ENCODE data around the gene NDEL1.

The NDEL1 gene

DNA sequence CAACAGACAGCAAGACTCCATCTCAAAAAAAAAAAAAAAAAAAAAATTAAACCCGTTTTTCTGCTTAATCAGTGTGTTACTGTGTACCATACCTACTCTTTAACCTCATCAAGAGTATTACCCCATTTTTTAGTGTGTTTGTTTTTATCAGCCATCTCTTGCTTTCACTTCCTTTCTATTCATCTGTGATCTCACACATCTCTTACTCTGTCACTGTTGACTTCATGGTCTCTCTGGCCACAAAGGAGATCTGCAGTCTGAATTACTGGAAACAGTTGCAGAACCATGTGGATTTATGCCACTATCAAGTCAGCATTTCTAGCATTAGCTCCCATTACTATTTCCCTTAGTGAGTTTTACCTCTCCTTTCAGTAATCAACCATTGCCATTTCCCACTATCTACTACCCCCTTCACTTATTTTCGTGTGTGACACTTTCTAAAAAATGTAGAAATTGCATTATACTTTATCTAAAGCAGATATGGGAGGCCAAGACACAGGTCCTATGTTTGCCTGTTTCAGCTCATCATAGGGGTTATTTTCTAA is 20.1 kb downstream of the NDEL1 start:
- no peak for DNase-seq (ENCODE audit: low read depth in 2 of 2)

DNA sequence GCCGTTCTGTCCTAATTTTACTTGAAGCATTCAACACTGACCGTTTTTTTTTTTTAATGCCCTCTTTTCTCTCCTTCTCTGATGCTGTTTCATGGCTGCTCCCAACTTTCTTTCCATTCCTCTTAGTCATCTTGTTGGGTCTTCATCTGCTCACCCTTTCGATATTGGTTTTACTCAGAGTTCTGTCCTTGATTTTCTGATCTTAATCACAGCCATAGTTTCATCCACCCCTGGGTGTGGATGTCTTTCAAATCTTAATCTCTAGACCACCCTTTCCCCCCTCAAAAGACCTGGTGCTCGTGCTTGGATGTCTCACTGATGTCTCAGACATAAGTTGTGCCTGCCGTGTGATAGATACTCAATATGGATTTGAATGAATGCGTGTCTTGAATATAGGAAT is 22.4 kb downstream of the NDEL1 start:
- DNase-seq (ENCODE audit: low read depth in 2 of 2): no peak

DNA sequence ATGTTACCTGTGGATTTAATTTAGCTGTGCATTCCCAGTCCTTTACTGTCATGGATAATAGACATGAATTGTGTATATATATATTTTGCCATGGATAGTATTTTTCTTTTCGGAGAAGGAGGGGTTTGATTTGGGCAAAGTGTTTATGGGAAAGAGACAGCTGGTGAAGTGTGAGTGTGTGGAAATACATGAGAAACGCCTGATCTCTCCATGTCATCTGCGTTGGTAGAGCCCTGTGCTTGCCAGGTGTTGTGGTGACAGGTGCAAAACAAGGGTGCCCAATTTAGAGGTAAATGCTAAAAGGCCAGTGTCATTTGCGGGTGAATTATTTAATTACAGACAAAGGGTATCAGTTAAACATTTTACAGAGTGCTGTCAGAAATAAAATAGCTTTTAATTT is 23.4 kb downstream of the NDEL1 start:
- DNase-seq (ENCODE audit: low read depth in 2 of 2): no peak

DNA sequence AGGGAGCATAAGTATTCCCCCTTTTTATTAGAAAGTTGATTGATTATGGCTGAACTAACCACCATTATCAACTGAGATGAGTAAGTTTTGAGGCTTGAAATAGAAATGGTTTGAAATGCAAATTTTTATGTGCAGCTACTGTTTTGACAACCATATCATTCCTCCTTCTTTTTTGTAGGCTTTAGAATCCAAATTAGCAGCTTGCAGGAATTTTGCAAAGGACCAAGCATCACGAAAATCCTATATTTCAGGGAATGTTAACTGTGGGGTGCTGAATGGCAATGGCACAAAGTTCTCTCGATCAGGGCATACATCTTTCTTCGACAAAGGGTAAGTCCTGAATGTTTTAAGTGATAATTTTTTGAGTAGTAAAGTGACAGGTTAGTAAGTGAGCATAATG is 24.1 kb downstream of the NDEL1 start:
- no peak for DNase-seq (ENCODE audit: low read depth in 2 of 2)

DNA sequence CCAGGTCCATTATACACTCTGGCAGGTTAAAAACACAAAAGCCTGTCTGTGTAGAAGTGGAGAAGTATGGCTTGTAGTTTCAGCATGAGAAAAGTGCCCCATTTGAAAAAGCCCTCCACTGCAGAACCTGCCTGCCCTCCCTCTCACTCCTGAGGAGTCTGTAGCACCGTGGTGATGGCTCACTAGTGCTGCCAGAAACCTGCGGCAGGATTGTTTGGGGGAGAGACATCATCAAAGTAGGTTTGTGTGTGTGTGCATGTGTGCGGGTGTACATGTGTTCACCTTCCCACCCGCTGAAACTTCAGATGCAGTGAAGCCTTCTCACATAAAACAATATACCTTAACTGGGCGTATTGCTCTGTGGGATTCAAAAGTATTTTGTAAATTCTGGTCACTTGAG is 26.9 kb downstream of the NDEL1 start:
- no peak for DNase-seq (ENCODE audit: low read depth in 2 of 2)

DNA sequence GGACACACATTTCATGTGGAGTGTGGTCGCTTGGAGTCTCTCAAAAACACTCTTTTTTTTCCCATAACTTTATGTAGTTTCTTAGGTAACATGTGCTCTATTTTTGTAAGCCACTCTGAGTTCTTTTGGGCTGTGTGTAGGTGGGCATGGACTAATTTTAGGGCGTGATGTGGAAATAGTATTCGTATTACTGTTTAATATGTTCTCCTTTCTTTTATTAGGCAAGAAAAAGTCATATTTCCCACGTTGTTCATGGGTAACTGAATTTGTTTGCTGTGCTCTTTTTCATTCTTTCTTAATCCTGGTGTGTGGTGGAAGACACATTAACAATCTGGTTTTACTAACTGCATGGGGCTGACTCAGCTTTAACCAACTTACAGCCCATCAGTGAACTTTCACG is 27.4 kb downstream of the NDEL1 start:
- no peak for DNase-seq (ENCODE audit: low read depth in 2 of 2)

DNA sequence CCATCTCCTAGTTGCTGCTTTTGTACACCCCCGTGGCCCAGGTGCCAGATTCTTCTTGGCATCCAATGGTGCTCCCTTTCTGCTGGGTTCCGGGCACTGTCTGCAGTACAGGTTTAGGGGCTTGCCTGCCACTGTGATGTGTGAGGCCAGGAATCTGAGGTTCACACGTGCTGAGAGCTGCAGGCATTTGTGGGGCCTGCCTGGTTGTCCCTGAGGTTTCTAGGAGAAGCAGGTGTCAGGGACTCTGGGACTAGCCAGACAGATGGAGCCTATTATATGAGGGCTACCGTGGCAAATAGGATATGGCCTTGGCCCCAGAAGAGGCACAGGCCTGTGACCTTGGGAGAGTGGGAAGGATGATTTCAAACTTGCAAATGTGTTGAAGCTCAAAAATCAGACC is 29.3 kb downstream of the NDEL1 start:
- DNase-seq (ENCODE audit: low read depth in 2 of 2): no peak

DNA sequence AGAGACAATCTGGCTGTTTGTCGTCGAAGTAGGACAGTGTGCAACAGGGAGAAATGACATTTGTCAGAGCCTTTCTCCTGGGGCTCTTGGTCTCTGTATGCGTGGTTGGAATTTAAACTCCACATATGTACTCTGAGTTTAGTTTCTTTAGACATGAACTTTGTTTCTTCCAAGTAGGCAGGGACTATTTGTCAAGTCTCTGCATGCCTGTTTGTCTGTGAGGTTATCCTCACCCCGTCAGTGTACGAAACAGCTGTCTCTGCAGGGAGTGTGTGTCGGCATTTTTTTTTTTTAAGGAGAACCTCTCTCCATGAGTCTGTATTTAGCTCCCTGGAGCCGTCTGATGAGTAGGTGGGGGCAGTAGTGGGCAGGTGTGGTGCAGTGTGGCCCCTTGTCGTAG is 29.7 kb downstream of the NDEL1 start:
- DNase-seq (ENCODE audit: low read depth in 2 of 2): no peak

DNA sequence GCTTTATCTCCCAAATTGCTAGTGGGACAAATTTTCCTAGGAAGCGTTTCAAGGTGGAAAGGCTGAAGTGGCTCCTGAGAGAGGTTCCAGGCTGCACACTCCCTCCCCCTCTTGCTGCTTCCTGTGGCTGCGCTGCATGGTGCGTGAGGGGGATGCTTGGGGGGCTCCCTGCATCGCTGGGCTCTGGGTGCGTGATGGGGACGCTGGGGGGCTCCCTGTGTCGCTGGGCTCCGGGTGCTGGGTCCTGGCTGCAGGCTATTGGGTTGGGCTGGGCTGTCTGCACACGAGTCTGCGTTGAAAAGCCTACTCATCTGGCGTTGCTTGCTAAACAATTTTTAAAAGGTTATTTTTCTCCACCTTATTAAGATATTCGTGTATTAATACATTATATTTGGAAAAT is 30.1 kb downstream of the NDEL1 start:
- no peak for DNase-seq (ENCODE audit: low read depth in 2 of 2)

DNA sequence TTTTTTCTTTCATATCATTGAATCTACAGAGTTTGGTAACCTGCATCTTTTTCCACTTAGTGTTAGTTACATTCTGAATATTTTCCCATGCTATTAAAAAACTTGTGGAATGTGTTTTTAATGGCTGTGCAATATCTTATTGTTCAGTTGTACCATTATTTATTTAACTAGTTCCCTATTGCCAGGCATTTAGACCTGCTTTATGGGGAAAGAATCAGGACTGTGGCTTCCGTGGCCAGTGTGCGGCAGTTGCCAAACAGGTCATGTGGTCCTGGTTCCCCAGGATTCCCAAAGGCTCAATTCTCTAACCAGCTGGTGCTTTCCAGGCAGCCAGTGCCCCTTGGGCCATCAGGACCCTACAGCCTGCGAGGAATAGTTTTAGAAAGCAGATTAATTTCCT is 30.8 kb downstream of the NDEL1 start:
- DNase-seq (ENCODE audit: low read depth in 2 of 2): no peak

DNA sequence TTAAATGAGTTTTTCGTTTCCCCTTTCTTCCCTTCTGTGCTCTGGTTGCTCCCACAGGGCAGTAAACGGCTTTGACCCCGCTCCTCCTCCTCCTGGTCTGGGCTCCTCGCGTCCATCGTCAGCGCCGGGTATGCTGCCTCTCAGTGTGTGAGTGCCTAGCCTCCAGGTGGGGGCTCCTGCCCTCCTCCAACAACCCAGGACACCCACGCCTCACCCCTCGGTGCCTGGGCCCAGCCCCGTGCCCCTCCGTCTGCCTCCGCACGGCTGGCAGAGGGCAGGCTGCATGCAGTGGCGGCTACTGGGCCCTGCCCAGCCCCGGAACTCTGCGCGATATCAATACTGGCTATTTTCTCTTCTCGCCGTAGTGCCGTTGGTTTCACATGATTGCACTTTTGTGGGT is 31.2 kb downstream of the NDEL1 start:
- DNase-seq (ENCODE audit: low read depth in 2 of 2): no peak

DNA sequence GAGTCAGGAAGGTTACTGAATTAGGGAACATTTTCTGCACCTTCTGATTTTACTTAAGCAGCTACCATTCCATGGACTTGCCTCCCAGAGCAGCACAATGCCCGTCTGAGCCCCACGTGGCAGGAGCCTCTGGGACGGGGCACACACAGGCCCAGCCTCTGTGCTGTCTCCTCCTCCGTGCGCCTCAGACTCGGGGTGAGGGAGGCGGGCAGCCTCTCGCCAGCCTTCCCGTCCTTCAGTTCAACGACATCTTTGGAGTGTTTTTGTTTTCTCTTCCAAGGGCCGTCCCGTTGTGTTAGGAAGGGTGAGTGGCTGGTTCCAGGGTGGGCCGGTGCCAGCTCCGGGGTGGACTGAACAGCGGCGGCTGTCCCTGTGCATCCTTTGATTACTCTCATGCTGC is 31.8 kb downstream of the NDEL1 start:
- no peak for DNase-seq (ENCODE audit: low read depth in 2 of 2)

DNA sequence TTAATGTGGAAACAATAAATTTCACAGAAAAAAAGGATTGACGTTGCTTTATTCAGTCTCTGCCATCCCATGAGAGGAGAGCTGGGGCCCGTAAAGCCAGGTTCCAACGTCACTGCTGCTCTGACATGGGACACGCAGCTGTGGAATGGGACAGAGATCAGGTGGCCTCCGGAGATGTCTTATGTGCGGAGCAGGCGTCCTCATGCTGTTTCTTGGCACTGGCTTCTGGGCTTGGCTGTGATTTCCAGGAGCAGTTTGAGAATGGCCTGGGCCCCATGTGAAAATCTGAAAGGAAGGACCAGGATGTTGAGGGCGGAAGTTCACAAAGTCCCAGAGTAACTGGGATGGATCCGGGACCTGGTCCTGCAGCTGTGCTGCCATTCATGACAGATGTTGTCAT is 32.4 kb downstream of the NDEL1 start:
- no peak for DNase-seq (ENCODE audit: low read depth in 2 of 2)

DNA sequence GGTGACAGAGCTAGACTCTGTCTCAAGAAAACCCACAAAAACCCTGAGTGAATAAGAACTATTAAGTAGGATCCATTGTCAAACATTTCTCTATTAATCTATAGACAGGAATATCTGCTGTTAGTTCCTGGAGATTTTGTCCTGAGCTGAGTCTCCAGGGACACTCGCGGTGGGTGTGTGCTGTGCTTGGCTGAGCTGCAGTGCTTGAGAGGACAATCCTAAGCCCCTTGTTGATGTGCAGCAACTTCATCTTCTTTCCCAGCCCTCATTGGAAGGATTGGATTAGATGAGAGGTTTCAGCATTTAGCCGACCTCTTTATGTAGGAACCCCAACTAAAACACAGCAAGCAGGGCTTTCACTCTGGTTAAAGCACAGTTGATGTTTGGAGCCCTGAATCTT is 33.3 kb downstream of the NDEL1 start:
- DNase-seq (ENCODE audit: low read depth in 2 of 2): no peak

DNA sequence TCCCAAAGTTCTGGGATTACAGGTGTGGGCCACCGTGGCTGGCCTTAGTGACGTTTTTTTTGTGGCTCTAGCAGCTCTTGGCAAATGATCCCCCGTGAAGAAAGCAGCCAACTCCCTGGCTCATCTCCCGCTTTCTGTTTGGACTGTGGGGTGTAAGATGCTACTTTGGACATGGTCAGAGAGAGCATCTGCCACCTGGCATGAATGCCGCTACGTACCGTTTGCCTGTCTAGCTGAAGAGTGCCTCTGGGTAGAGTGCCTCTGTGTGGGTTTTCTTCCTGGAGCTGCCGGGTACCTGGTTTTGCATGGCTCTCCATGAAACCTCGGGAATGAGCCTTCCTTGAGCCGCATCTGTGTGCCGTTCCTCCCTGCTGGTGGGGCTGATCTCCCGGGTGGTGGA is 34.3 kb downstream of the NDEL1 start:
- DNase-seq (ENCODE audit: low read depth in 2 of 2): no peak

DNA sequence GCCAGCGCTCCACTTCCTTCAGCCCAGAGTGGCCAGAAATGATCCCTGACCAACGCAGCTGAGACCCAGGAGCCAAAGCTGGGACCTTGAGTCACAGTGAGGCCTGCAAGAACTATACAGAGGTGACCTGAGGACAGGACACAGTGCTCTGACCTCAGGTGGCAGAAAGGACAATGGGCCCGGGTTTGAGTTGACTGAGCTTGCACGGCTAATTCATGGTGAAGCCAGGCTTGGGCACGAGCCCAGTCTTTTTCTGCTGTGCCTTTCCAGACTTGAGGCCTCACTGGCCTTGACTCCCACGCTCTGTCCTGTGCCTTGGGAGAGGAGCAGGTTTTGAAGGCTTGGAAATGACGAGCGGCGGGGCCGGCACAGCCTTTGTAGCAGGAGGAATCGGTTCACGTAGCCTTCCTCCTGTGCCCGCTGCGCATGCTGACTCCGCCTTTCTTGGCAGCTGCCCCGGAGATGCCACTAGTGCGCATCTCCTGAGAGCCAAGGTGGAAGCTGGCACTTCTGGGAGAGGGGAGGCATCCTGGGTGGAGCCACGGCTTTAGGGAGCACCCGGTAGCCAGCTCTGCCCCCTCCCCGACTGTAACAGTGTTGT is 34.9 kb downstream of the NDEL1 start:
- DNase-seq (ENCODE audit: low read depth in 2 of 2): no peak

DNA sequence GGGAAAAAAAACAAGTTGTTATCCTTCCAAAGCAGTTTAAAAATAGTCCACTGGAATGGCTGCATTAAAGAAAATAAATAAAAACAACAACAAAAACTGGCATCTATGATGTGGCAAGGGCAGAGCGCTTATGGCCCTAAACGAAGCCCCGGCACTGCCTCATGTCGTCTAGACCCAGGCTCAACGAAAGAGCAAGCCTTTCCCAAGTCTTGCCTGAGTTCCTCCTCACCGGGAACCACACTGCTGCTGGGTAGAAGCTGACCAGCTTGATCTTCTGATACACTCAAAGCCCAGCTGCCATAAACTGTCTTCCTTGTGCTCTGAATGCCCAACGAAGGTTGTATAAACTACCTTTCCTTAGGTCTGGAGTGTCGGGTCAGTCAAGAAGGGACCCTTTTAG is 37.0 kb downstream of the NDEL1 start:
- no peak for DNase-seq (ENCODE audit: low read depth in 2 of 2)

DNA sequence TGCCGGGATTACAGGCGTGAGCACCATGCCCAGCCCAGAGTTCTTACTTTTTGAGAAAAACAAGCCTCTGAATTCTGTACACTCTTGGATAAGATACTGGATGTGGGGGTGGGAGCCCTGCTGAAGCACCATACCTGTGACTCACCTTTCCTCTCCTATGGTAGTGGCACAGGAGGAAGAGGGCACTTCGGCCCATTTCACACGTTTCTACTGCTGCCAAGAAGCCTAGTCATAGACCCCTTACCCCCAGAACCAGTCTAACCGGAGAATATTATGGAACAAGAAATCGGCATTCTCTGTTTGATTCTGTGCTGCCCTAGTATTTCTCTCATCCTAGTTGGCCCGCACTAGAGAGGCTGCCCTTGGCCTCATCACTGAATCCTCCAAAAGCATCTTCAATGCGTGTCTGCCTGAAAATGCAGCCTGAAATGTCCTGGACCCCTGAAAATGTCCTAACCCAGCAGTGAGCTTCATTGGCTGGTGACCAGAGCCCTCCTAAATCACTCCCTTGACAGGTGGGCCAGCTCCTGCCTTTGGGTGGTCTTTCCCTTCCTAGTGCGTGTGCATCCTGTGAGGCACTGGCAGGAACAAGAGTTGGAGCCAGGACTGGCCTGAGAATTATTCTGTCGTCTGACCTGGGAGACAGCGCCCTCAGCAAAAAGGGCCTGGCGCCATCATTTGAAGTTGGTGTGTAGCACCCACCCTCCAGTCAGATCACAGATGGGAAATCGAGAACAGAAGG is 37.9 kb downstream of the NDEL1 start:
- DNase-seq (ENCODE audit: low read depth in 2 of 2): no peak

DNA sequence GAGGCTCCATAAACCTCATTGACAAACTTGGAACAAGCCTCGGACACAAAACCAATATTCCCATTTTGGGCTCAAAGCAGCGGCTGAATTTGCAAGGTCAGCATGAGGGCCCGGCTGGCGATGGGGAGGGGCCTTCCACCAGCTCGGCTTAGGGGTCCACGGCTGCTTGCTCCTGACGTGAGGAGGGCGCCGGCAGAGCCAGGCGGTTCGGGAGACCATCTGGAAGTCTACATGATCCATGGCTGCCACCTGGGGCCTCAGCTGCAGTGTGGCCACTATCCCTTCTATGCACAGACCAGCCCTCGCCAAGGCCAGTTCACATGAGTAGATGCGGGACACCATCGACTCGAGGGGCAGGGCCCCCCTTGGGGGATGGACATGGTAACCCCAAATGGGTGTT is 39.1 kb downstream of the NDEL1 start:
- DNase-seq (ENCODE audit: low read depth in 2 of 2): no peak

DNA sequence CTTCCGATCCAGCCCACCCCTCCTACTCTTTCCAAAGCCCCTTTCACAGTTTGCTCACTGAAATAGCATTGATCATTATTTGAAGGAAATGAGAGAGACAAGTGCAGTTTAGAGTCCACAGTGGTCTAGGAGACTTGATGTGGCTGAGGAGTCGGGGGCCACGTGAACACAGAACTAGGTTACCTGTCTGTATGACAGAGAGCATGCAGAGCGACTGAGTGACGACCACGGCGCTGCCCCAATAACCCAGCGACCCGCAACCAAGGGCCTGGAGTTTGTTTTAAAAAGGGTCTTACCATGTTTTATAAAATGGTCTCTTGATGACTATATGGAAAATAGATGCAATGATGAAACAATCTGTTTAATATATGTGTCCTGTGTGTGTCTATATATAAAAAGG is 39.5 kb downstream of the NDEL1 start:
- DNase-seq (ENCODE audit: low read depth in 2 of 2): no peak

DNA sequence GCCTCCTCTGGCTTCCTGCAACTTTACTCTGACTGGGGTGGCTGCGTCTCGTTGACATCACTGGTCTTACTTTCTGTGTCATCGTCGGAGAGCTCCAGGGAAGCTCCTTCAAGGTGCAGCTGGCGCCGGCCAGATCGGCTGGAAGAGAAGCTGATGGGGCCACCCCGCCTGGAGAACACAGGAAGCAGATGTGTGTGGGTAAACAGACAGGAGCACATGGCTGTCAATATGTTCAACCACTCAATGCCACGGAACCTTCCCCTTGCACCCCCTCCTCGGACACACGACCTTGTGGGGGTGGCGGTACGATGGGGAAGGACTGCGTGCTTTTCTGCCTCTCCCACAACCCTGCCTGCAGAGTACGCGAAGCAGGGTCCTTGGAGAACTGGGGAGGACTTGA is 40.1 kb downstream of the NDEL1 start:
- no peak for DNase-seq (ENCODE audit: low read depth in 2 of 2)

DNA sequence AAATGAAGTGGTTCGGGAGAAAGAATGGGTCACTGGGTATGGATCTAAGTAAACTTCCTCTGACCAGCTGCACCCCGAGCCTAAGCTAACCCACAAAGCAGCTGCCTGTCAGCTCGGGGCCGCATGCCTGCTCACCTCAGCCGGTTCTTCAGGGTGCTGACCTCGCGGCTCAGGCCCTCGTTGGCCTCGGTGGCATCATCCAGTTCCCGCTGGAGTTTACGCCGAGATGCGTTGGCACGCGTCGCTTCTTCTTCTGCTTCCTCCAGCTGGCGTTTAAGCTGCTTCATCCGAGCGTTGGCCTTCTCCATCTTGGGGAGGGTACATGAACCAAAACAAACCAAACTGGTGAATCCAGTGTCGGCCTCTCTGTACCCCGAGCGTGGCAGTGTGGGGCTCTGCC is 41.1 kb downstream of the NDEL1 start:
- no peak for DNase-seq (ENCODE audit: low read depth in 2 of 2)

DNA sequence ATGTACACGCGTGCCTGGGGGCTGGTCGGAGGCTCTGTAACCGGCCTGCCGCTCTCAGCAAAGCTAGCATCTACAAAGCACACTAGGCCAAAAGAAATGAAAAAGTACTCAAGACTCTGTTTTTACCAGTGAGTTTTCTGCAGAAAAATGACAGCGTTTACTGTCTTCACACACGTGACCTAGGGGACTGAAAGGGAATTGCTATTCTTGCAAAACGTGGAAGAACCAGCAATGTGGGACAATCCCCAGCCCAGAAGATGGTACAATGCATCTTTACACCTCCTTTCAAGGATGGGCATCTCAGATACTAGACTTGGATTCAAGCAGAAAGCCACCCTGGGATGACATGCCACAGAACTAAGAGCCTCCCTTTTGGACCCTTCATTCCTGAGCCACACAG is 41.5 kb downstream of the NDEL1 start:
- no peak for DNase-seq (ENCODE audit: low read depth in 2 of 2)
